HEK293T (cell line): ENCODE data around the gene BBS7.
A peak's percentile ranks its signal among the peaks of the same experiment; 100 is the strongest.

ENCODE experiments used
- CTCF ChIA-PET: fragments of 350-600 bp; formaldehyde crosslinking; extraction: SDS; loops from one replicate; lab custom pipeline; 2021; ENCODE audit warnings: antibody characterized with exemption, inconsistent platforms; lab: Yijun Ruan, JAX
- POLR2A ChIA-PET: fragments of 350-600 bp; formaldehyde crosslinking; extraction: SDS; loops from one replicate; lab custom pipeline; 2020; ENCODE audit warnings: antibody characterized with exemption, inconsistent platforms; lab: Yijun Ruan, JAX
- DNase-seq: peaks from one replicate; pipeline ENCODE4 v3.0.0; 2012; ENCODE audit warnings: mixed read lengths; ENCODE audit errors: extremely low spot score
- ARNT ChIP-seq: fragments of 450-650 bp; IDR thresholded peaks from 2 replicates; pipeline ENCODE4 v1.6.1; 2017; ENCODE audit warnings: mild to moderate bottlenecking
- BHLHE40 ChIP-seq: fragments of 450-650 bp; IDR thresholded peaks from 2 replicates; pipeline ENCODE4 v1.6.1; 2016; ENCODE audit warnings: mild to moderate bottlenecking, moderate library complexity, borderline replicate concordance
- CTBP1 ChIP-seq: fragments of 450-650 bp; IDR thresholded peaks from 2 replicates; pipeline ENCODE4 v1.6.1; 2016; ENCODE audit warnings: borderline replicate concordance
- ELF4 ChIP-seq: fragments of 450-650 bp; IDR thresholded peaks from 2 replicates; pipeline ENCODE4 v1.6.1; 2017; ENCODE audit warnings: antibody characterized with exemption
- FOXA1 ChIP-seq: fragments of 450-650 bp; IDR thresholded peaks from 2 replicates; pipeline ENCODE4 v1.6.1; 2016; ENCODE audit warnings: mild to moderate bottlenecking
- FOXK2 ChIP-seq: fragments of 450-650 bp; IDR thresholded peaks from 2 replicates; pipeline ENCODE4 v1.6.1; 2016; ENCODE audit warnings: mild to moderate bottlenecking
- FOXM1 ChIP-seq: fragments of 450-650 bp; IDR thresholded peaks from 2 replicates; pipeline ENCODE4 v1.6.1; 2017; ENCODE audit warnings: mild to moderate bottlenecking, borderline replicate concordance
- HDGF ChIP-seq: fragments of 450-650 bp; IDR thresholded peaks from 2 replicates; pipeline ENCODE4 v1.6.1; 2017; ENCODE audit warnings: antibody characterized with exemption, borderline replicate concordance
- L3MBTL2 ChIP-seq: fragments of 450-650 bp; conservative IDR thresholded peaks from 2 replicates; pipeline ENCODE4 v1.6.1; 2016; ENCODE audit warnings: mild to moderate bottlenecking
- LEF1 ChIP-seq: fragments of 450-650 bp; IDR thresholded peaks from 2 replicates; pipeline ENCODE4 v1.6.1; 2017; ENCODE audit warnings: mild to moderate bottlenecking, borderline replicate concordance
- NFRKB ChIP-seq: fragments of 450-650 bp; IDR thresholded peaks from 2 replicates; pipeline ENCODE4 v1.6.1; 2016; ENCODE audit warnings: mild to moderate bottlenecking, moderate library complexity
- SP1 ChIP-seq: fragments of 450-650 bp; IDR thresholded peaks from 2 replicates; pipeline ENCODE4 v1.6.1; 2017
- SUZ12 ChIP-seq: fragments of 450-650 bp; IDR thresholded peaks from 2 replicates; pipeline ENCODE4 v1.6.1; 2016; ENCODE audit warnings: mild to moderate bottlenecking
- TARDBP ChIP-seq: fragments of 450-650 bp; IDR thresholded peaks from 2 replicates; pipeline ENCODE4 v1.6.1; 2016
- ZNF384 ChIP-seq: fragments of 450-650 bp; IDR thresholded peaks from 2 replicates; pipeline ENCODE4 v1.6.1; 2016
- TF ChIP-seq, protein P1 (sequence below): fragments of 450-650 bp; IDR thresholded peaks from 2 replicates; pipeline ENCODE4 v1.6.1; 2016

The BBS7 gene

DNA sequence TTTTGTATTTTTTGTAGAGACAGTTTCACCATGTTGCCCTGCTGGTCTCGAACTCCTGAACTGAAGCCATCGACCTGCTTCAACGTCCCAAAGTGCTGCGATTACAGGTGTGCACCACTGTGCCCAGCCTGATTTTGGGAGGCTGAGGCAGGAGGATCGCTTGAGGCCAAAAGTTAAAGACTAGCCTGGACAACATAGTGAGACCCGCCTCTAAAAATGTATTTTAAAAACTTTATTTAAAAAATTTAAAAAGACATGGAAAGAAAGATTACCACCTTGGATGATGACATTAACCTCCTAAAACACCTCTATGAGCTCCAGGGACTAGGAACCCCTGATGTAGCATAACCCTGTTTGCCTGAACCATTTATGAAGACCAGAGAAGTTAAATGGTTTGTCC, 5.8 kb upstream of the BBS7 start:
- TF ChIP-seq, protein P1, sequence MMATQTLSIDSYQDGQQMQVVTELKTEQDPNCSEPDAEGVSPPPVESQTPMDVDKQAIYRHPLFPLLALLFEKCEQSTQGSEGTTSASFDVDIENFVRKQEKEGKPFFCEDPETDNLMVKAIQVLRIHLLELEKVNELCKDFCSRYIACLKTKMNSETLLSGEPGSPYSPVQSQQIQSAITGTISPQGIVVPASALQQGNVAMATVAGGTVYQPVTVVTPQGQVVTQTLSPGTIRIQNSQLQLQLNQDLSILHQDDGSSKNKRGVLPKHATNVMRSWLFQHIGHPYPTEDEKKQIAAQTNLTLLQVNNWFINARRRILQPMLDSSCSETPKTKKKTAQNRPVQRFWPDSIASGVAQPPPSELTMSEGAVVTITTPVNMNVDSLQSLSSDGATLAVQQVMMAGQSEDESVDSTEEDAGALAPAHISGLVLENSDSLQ: no peak
- TF ChIP-seq ELF4 (no peak), ZNF384 (no peak), SP1 (no peak), TARDBP (no peak), SUZ12 (no peak), FOXM1 (no peak), FOXA1 (no peak), FOXK2 (no peak), BHLHE40 (no peak), ARNT (no peak), LEF1 (no peak), CTBP1 (no peak), L3MBTL2 (no peak), HDGF (no peak), NFRKB (no peak)
- POLR2A ChIA-PET: no interaction called here
- CTCF ChIA-PET: no interaction called here
- DNase-seq: no peak

DNA sequence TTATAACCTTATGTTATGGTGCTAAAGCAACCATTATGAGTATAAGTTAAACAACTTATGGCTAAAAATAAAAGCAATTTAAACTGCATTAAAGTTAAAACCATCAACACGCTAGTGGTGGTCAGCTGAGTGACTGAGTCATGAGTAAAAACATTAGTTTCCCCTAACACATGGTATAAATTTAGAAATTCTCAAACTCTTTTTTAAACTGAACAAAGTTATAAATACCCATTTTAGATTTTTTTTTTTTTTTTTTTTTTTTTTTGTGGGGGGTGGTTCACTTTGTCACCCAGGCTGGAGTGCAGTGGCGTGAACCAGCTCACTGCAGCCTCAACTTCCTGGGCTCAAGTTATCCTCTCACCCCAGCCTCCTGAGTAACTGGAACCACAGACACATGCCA, 5.4 kb upstream of the BBS7 start:
- no peak for TF ChIP-seq L3MBTL2
- TF ChIP-seq NFRKB: no peak
- TF ChIP-seq BHLHE40: no peak
- no peak for TF ChIP-seq CTBP1
- TF ChIP-seq FOXK2: no peak
- no peak for TF ChIP-seq FOXM1
- no peak for TF ChIP-seq LEF1
- no peak for TF ChIP-seq TARDBP
- TF ChIP-seq SP1: no peak
- no peak for TF ChIP-seq ZNF384
- DNase-seq: no peak
- ChIA-PET POLR2A (no interaction called here), CTCF (no interaction called here)

DNA sequence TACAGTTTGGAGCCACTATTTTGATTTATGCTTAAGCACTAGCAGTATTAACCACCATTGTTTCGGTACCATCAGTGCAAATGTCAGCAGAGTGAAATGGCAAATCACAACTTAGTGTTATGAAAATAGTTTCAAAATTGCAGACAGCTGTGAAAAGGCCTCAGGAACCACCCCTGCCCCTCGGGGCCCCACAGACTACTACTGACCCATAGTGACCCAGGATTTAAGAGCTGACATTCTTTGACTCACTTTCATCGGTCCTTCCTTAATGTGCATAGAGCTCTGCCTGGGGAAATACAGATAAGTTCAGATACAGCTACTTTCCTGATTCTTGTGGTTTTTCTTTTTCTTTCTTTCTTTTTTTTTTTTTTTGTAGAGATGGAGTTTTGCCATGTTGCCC, 3.3 kb upstream of the BBS7 start:
- ChIA-PET POLR2A (no interaction called here), CTCF (no interaction called here)
- TF ChIP-seq, protein P1: no peak
- no peak for TF ChIP-seq BHLHE40
- TF ChIP-seq ELF4: no peak
- TF ChIP-seq FOXK2: no peak
- TF ChIP-seq SP1: no peak
- TF ChIP-seq L3MBTL2: no peak
- TF ChIP-seq ARNT: no peak
- TF ChIP-seq LEF1: no peak
- no peak for TF ChIP-seq TARDBP
- no peak for TF ChIP-seq NFRKB
- TF ChIP-seq CTBP1: no peak
- no peak for TF ChIP-seq FOXA1
- TF ChIP-seq FOXM1: no peak
- TF ChIP-seq HDGF: no peak
- no peak for TF ChIP-seq ZNF384
- TF ChIP-seq SUZ12: no peak
- DNase-seq: no peak

DNA sequence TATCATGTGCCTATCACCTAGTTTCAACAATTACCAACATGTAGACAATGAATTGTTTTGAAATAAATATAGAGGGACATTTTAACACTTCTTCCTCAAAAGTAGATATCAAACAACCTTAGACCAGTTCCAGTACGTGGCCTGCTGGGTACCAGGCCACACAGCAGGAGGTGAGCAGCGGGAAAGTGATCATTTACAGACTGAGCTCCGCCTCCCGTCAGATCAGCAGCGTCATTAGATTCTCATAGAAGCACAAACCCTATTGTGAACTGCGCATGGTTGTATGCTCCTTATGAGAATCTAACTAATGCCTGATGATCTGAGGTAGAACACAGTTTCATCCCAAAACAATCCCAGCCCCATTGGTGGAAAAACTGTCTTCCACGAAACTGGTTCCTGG, 6.5 kb downstream of the BBS7 start:
- ChIA-PET CTCF (no interaction called here), POLR2A (no interaction called here)
- DNase-seq: peak; percentile 23
- no peak for TF ChIP-seq SUZ12
- TF ChIP-seq, protein P1: peak; percentile 31; the same call in 1 of the 2 replicates

DNA sequence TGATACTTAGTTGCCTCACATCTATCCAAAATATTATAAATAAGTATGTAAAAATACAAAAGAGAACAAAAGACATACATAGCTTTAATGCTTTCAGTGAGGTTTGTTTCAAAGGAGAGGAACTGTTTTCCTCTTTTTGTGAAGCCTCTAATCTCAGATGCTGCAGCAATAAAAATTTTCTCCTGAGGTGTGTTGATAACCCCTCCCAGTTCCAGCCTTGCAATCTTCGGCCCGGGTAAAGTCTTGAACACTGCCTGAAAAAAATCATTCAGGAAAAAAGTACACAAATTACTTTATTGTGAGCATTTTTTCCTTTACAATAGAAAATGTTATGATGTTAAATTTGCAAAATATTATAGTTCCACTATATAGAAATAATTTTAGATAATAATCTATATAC, 8.8 kb downstream of the BBS7 start:
- DNase-seq: no peak
- ChIA-PET CTCF (no interaction called here), POLR2A (interaction anchor here (0.7 kb wide), 1 partner anchor 8 kb away, joined by 3 read pairs; no protein-coding TSS in a partner anchor)
- TF ChIP-seq HDGF: no peak
- TF ChIP-seq SUZ12: no peak
- TF ChIP-seq BHLHE40: no peak
- TF ChIP-seq L3MBTL2: no peak
- TF ChIP-seq ELF4: no peak
- TF ChIP-seq ZNF384: no peak
- TF ChIP-seq CTBP1: no peak
- TF ChIP-seq FOXA1: no peak
- no peak for TF ChIP-seq FOXM1
- no peak for TF ChIP-seq TARDBP
- no peak for TF ChIP-seq SP1
- no peak for TF ChIP-seq ARNT
- TF ChIP-seq, protein P1: no peak
- TF ChIP-seq LEF1: no peak
- no peak for TF ChIP-seq FOXK2
- no peak for TF ChIP-seq NFRKB

DNA sequence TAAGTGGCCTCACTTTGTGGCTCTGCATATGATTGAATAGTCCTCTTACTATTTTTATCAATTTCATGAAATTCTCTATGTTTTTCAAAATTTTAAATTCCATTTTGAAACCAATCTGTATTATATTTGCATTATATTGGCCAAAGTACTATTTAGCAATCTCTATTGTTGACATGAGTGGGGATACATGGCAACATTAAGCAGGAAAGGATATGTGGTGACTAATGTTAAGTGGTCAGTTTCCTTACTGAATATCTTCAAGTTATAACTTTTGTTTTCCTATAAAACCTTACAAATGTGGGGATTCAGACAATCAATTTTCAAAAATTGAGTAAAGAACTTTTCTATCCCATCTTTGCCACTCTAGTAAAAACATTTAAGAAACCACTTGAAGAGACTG, 10.2 kb downstream of the BBS7 start:
- no peak for DNase-seq
- CTCF ChIA-PET: no interaction called here
- TF ChIP-seq, protein P1: no peak
- TF ChIP-seq LEF1 (no peak), CTBP1 (no peak), L3MBTL2 (no peak), TARDBP (no peak), BHLHE40 (no peak), HDGF (no peak), ARNT (no peak), FOXK2 (no peak), NFRKB (no peak), FOXM1 (no peak), SP1 (no peak)
- POLR2A ChIA-PET: interaction anchor here (1.5 kb wide), 1 partner anchor 9 kb away, joined by 3 read pairs; no protein-coding TSS in a partner anchor
